Choroid plexus epithelial cell (primary cell): ENCODE results near the gene PHF19.

Experiments used
- DNase-seq: peaks from one replicate; pipeline ENCODE4 v3.0.0-alpha.2; 2010; ENCODE audit warnings: low read depth
- H3K4me3 ChIP-seq: 2 replicates; pipeline ENCODE4 v1.5.1; 2011; ENCODE audit warnings: low read depth, mild to moderate bottlenecking, control low read depth, low read length, moderate library complexity
- TF ChIP-seq, protein P1 (sequence below): conservative IDR thresholded peaks from 2 replicates; pipeline ENCODE4 v1.5.1; 2011; ENCODE audit warnings: low read depth, mild to moderate bottlenecking, control low read depth, inconsistent platforms, low read length, moderate library complexity

Gene PHF19

DNA sequence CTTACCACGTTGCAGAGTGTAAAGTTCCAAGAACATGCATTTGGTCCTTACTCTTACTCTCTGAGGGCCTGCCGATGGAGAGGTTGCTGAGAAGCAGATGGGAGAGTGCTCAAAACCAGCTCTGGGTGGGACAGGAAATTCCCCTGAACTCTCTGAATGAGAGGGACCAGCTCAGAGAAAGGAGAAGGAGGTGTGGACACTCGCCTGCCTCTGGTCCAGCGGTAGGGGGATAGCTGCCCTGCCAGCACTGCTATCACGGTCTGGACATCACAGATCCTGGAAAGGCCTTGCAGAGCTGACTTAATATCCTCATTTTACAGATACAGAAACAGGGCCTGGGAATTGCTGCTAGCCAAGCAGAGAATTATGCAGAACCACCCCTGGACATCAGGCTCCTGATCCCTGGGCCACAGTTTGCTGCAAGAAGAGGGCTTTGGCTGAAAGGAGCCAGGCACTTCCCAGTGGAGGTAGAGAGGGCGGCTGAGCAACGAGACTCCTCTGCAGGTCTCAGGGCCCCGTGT, 44.7 kb upstream of the PHF19 start:
- TF ChIP-seq, protein P1, sequence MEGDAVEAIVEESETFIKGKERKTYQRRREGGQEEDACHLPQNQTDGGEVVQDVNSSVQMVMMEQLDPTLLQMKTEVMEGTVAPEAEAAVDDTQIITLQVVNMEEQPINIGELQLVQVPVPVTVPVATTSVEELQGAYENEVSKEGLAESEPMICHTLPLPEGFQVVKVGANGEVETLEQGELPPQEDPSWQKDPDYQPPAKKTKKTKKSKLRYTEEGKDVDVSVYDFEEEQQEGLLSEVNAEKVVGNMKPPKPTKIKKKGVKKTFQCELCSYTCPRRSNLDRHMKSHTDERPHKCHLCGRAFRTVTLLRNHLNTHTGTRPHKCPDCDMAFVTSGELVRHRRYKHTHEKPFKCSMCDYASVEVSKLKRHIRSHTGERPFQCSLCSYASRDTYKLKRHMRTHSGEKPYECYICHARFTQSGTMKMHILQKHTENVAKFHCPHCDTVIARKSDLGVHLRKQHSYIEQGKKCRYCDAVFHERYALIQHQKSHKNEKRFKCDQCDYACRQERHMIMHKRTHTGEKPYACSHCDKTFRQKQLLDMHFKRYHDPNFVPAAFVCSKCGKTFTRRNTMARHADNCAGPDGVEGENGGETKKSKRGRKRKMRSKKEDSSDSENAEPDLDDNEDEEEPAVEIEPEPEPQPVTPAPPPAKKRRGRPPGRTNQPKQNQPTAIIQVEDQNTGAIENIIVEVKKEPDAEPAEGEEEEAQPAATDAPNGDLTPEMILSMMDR, result peak; percentile 27
- no peak for DNase-seq
- H3K4me3 ChIP-seq, result no peak overlapping the region

DNA sequence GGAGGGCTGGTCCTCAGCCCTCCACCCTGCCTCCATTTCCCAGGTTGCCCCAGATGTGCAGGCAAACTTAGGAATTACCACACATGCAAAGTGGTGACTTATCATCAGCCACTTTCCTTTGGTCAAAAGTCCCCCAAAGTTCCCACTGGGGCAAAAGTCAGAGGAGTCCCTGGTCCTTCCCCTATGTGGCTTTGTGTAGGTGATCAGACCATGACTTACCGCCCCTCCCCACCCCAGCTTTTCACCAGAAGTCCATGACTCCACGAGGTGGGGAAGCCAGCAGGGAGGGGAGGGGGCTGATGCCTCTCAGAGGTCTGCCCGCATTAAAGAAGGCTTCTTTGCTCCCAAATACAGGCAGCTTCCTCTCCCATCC, 43.8 kb upstream of the PHF19 start:
- TF ChIP-seq, protein P1, result no peak
- no peak for DNase-seq
- no peak overlapping the region for H3K4me3 ChIP-seq

DNA sequence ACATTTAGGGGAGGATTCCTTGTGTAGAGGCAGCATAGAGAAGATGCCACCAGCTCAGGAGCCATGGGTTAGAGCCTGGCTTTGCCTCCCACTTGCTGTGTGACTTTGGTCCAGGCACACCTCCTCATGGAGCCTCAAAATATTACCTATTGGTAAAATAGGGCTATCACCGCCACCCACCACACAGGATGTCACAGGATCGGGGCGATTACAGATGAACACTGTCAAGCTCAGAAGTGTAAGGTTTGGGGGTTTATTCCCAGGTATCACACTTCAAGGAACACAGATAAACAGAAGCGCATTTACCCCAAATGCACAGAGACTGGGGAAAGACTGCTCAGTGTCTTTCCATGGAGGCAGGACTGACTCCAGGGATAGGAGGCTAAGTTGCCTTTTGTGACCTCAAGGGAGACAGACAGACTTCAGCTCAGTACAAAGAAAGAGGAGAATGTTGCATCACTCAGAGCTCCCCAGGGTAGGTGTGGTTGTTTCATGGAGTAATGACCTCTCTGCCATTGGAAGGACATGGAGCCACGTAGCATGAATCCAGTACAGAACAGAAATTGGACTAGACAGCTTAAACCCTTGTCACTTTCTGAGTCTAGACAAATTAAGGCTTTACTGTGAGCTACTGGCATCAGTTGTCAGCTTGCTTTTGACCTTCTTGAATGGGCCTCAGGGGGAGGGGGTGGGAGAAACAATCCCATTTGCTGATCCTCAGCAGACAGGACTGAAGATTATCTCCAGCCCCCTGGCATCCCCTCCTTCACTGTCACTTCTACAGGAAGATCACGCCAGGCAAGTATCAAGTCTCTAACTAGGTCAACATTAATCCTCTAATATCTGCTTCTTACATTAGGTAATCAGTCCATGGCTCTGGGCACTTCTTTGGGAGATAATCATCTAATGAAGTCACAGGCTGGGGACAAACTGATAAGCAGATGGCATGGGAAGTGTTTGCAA, 43.1 kb upstream of the PHF19 start:
- TF ChIP-seq, protein P1, result no peak
- no peak overlapping the region for H3K4me3 ChIP-seq

DNA sequence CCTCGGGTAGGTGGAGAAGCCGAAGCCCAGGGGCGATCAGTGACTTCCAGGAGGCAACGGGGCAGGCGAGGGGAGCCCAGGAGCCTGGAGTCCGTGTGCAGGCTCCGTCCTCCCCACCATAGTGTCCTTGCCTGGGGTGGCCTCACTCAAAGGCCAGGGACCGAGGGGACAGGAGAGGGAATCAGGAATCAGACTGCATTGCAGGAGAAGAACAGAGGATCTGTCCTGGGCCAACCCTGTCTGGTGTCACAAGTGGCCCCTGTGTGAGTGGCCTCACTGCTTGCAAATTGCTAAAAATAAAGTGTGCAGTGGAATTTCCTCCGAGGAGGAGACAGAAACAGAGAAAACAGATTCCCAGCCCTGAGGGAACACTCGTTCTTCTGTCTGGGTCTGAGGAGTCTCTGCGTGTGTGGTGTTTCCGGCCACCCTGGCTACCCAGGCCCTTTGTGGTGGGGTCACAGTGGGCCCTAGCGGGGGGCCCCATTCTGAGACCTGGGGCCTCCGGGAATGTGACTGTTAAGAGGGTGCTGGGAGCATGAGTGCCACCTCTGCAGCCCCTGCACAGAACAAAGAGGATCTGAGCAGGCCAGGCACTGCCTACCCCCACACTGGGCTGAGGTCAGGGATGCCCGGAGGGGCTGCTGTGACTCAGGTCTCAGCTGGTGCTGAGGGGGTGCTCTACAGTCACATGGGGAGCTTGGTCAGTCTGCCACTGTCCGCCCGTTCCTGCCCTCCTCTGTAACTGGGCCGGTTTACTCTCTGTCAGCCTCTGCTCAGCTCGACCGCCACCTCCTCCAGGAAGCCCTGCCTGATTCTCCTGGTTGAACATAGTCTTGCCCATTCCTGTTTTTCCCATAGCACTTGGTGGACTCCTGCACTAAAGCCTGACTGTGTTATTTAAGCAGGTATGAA, 42.2 kb upstream of the PHF19 start:
- H3K4me3 ChIP-seq, result no peak overlapping the region
- TF ChIP-seq, protein P1, result no peak
- peak; percentile 39 for DNase-seq

More for the DNA sequence above, 43.1 kb upstream of the PHF19 start:
- DNase-seq, result no peak

DNA sequence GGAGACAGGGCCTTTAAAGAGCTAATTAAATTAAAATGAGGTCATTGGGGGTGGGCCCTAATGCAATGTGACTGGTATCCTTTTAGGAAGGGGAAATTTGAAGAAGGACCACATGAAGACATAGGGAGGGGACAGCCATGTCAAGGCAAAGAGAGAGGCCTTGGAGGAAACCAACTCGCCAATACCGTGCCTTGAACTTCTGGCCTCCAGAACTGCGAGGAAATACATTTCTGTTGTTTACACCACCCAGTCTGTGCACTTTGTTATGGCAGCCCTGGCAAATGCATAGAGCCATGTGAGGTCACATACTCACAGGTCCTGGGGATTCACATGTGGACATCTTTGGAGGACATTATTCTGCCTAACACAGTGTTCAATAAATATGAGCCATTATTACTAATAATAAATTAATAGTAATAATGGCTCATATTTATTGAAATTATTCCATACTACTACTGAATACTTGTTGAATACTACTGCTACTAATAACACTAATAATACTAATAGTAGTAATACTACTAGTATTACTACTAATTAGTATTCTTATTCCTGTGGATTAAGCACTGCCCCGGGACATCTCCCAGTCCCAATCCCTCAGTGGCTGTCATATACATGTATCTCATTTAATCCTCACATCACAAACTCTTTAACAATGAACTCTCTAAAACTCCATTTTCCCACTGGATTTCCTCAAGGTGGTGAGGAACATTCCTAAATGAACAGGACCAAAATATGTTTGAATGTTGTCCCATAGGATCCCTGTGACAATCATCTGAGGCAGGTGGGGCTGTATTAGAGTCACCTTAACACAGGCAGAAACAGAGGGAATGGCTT, 41.2 kb upstream of the PHF19 start:
- TF ChIP-seq, protein P1, result no peak
- no peak overlapping the region for H3K4me3 ChIP-seq
- DNase-seq, result no peak
